HCT116 (cell line): ENCODE data around the gene DCK.

Experiments
- EZH2phosphoT487 ChIP-seq: fragments of 200-600 bp; IDR thresholded peaks from 2 replicates; pipeline ENCODE4 v1.6.1; 2018; ENCODE audit warnings: antibody characterized with exemption, borderline replicate concordance
- FOSL1 ChIP-seq: IDR thresholded peaks from 2 replicates; pipeline ENCODE4 v1.6.1; 2012; ENCODE audit warnings: low read depth
- POLR2A ChIP-seq: IDR thresholded peaks from 2 replicates; pipeline ENCODE4 v1.7.0; 2011; ENCODE audit warnings: borderline replicate concordance; ENCODE audit not compliant: insufficient read depth, insufficient read length; ENCODE audit errors: extremely low read depth
- POLR2AphosphoS5 ChIP-seq: IDR thresholded peaks from 2 replicates; pipeline ENCODE4 v1.6.1; 2011; ENCODE audit warnings: mild to moderate bottlenecking, low read depth, low read length, moderate library complexity
- TF ChIP-seq, protein P1 (sequence below), 3 experiments: fragments of 200-600 bp in 1 of 3; sonication (generic) in 1 of 3; IDR thresholded peaks in 2 of 3; conservative IDR thresholded peaks in 1 of 3; 2 replicates each; pipeline ENCODE4 v1.5.1; 2012 to 2017; ENCODE audit warnings: low read depth in 2 of 3, low read length in 2 of 3, antibody characterized with exemption in 1 of 3, borderline replicate concordance in 1 of 3, control low read depth in 1 of 3, mild to moderate bottlenecking in 1 of 3, mixed read lengths in 1 of 3, mixed run types in 1 of 3, moderate library complexity in 1 of 3; ENCODE audit not compliant: insufficient read depth in 1 of 3
- TF ChIP-seq, protein P2 (sequence below): IDR thresholded peaks from 2 replicates; pipeline ENCODE4 v1.6.1; 2012; ENCODE audit warnings: low read depth

DNA sequence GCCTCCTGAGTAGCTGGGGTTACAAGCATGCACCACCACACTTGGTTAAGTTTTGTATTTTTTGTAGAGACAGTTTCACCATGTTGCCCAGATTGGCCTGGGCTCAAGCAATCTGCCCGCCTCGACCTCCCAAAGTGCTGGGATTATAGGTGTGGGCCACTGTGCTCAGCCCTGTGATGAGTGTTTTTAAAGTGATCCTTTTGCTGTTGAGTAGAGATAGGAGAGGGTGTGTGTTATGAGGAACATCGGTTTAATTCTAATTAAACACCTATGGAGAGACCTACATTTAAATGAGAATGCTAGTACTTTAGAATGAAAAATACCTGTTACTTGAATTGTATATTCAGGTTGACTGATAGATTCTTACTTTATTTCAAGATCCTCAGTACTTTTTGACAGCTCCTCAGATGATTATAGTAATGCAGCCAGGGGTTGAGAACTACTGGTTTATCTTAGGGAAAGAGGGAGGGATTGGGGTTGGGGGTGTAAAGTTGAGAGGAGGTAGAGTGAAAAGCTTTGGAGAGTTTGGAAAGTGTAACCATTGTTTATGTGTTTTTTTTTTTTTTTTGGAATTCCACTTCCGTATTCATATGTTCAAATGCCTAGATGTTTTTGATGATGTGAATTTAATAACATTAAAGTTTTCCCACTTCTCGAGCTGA, 36.8 kb upstream of the DCK start:
- TF ChIP-seq, protein P1, sequence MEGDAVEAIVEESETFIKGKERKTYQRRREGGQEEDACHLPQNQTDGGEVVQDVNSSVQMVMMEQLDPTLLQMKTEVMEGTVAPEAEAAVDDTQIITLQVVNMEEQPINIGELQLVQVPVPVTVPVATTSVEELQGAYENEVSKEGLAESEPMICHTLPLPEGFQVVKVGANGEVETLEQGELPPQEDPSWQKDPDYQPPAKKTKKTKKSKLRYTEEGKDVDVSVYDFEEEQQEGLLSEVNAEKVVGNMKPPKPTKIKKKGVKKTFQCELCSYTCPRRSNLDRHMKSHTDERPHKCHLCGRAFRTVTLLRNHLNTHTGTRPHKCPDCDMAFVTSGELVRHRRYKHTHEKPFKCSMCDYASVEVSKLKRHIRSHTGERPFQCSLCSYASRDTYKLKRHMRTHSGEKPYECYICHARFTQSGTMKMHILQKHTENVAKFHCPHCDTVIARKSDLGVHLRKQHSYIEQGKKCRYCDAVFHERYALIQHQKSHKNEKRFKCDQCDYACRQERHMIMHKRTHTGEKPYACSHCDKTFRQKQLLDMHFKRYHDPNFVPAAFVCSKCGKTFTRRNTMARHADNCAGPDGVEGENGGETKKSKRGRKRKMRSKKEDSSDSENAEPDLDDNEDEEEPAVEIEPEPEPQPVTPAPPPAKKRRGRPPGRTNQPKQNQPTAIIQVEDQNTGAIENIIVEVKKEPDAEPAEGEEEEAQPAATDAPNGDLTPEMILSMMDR (IDR thresholded peaks at IDR 0.05 in 2 of 3, conservative IDR thresholded peaks at IDR 0.05 in 1 of 3; ENCODE audit: borderline replicate concordance in 1 of 3, insufficient read depth in 1 of 3, low read depth in 2 of 3, low read length in 2 of 3): no peak
- TF ChIP-seq POLR2A (no peak), FOSL1 (no peak), POLR2AphosphoS5 (no peak), EZH2phosphoT487 (no peak)
- TF ChIP-seq, protein P2, sequence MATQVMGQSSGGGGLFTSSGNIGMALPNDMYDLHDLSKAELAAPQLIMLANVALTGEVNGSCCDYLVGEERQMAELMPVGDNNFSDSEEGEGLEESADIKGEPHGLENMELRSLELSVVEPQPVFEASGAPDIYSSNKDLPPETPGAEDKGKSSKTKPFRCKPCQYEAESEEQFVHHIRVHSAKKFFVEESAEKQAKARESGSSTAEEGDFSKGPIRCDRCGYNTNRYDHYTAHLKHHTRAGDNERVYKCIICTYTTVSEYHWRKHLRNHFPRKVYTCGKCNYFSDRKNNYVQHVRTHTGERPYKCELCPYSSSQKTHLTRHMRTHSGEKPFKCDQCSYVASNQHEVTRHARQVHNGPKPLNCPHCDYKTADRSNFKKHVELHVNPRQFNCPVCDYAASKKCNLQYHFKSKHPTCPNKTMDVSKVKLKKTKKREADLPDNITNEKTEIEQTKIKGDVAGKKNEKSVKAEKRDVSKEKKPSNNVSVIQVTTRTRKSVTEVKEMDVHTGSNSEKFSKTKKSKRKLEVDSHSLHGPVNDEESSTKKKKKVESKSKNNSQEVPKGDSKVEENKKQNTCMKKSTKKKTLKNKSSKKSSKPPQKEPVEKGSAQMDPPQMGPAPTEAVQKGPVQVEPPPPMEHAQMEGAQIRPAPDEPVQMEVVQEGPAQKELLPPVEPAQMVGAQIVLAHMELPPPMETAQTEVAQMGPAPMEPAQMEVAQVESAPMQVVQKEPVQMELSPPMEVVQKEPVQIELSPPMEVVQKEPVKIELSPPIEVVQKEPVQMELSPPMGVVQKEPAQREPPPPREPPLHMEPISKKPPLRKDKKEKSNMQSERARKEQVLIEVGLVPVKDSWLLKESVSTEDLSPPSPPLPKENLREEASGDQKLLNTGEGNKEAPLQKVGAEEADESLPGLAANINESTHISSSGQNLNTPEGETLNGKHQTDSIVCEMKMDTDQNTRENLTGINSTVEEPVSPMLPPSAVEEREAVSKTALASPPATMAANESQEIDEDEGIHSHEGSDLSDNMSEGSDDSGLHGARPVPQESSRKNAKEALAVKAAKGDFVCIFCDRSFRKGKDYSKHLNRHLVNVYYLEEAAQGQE: no peak
